Measurements from ENCODE around the gene ADCY1.

Gene ADCY1

DNA sequence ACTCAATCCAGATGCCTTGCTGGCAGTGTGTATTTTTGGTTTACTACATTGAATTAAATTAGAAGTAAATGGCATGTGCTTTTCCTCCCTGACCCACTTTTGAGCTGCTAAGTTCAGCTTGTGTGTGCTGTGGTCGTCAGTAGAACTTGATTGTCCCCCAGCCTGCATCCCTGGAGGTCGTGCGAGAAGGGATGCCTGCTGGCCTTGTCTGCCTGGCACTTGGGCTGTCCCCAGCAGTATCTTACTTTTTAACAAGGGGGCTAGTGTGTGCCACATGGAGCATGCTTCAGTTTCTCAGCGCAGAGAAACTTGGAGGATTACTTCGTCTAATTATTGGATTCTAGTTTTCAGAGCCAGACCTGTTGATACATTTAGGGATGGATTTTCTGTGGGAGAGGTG lies 80.2 kb downstream of the ADCY1 start:
- DNase-seq: no peak

DNA sequence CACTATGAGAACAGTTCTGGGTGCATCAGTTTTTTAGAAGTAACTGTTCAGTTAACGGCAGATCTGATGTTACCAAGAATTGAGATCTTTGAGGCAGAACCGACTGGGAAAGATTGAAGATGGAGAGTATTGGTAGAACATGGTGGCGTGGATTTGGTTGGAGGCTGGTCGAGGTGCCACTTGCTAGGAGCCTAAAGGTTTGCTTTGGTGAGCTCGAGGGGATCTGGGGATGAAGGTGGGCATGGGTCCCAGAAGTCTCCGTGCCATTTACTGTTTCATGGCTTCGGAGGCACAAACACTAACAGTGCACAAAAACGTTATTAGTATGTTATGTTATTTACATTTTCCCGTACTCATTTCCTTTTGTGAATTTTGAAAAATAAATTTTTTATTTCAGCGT lies 81.4 kb downstream of the ADCY1 start:
- DNase-seq: no peak

DNA sequence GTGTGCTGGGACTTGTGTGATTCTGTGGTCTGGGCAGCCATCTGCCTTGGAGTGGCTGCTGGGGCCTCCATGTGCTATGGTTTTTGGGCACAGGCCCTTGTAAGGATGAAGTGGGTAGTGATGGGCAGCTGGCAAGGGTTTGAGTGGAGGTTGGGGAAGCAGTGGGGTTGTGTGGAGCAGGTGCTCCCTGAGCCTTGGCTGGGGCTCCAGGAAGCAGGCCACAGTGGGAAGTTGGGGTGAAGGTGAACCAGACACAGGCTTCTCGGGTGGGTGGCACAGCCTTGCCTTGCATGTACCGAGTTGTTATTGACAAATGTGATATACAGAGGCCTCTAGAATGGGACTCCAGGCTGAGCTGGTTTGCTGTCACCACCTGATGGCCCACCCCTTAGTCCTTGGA lies 82.3 kb downstream of the ADCY1 start:
- DNase-seq: no peak

DNA sequence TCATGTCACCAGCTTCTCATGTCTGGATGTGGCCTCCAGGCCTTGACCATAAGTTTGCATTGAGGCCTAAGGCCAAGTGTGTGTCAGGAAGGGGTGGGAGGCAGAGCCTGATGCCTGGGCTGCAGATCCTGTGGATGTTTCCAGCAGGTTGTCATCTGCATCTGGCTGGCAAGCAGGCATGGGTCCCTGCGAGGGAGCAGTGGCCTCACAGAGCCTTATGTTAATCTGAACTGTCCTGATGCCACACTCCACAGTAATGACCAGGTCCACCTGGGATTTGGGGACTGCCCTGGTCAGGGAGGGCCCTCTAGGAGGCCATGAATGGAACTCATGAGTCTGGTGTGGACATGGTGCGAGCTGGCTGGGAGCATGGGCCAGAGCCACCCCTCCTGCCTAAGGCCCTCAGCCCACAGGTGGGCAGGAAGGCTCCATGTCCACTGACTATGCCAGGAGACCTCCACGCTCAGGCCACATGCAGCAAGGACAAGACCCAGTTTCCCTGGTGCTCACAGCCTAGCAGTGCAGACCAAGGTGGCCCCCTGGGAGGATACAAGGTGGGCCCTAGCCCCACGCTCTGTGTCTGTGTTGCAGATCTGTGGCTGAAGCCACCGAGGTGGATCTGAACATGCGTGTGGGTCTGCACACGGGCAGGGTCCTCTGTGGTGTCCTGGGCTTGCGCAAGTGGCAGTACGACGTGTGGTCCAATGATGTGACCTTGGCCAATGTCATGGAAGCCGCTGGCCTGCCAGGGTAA lies 83.1 kb downstream of the ADCY1 start:
- no peak for DNase-seq

DNA sequence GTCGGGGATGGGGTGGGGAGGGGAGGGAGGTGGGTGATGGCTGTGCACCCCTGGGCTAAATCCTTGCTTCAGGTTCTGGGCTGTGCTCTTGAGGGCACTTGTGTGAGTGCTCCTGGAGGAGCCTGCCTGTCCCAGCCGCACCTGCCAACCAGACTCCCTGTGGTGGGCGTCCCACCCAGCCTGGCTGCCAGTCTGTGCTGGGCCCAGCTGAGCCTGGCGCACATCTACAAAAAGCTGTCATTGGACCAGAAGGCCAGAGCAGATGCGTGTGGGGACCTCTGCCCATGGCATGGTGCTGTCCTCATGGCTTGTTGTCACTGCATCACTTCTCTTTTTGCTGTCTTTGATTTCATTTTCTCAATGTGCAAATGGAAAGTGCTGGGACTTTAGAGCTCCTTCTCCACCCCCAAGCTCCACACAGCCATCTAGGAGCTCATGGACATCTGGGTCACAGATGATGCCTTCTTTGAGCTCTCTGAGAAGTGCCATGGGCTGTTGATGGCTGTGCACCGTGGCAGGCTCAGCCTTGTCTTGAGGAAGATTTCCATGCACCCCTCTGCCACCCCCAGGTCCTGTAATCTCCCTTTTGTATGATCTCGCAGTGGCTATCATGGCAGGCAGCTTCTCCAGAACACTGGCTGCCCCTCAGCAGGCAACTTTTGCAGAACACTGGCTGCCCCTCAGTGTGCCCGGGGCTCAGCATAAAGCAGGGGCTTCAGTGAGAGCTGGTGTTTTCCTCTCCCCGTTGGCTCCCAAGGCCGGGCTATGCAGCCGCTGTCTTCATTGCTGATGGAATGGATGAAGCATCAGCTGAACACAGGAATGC lies 83.9 kb downstream of the ADCY1 start:
- no peak for DNase-seq

DNA sequence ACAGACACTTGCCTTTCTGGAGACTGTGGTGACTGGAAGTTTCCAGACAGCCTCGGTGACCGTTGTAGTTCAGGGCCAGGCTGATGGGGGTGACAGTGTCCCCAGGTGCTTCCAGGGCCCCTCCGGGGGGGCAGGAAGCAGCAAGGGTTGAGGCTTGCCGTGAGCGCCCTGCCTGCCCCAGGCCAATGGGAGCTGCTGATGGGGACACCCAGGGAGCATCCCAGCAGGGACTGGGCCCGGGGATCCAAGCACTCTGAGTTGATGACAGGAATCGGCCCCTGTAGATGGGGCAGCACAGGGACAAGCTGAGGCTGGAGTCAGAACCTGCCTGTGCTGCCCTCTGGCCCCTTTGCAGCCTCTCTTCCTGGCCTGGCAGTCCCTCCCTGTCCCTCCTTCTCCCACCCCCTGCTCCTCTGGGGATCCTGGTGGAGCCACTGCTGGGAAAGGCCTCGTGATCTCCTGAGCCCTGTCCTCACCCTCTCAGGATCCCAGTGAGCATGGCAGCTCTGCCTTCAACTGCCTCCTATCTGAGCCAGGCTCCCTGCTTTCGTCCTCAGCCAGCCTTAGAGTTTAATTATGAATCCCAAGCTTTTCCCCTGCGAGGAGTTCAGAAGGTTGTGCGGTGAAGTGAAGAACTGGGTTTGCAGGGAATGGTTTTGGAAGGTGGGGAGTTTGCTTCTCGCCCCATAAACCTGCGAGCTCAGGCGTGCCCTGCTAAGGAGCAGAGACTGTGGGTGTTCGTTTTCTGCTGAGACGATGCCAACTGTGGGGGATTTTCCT lies 84.7 kb downstream of the ADCY1 start:
- DNase-seq: no peak

DNA sequence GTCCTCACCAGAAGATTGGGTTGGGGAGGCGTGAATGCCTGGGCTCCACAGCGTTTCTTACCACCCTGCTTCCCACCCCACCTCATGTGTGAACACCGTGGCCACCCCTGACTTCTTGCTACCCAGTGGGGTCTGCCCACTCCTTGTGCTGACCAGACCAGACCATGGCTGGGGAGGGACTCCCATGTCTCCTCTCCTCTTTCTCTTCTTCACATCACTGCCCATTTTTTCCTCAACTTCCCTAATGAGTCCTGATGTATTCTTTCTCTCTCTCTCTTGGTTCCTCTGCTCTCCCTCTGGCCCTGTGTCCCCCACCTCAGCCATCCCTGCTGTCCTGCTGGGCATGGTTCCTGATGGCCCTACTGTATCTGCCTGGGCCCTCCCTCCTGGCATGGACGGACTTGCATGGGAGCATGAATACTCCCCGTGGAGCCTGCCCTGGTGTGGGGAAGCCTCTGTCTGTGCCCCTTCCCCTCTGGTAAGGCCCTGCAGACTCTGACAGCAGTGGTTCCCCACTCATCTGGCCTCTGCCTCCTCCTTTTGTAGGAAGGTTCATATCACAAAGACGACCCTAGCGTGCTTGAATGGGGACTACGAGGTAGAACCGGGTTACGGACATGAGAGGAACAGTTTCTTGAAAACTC lies 85.5 kb downstream of the ADCY1 start:
- no peak for DNase-seq

DNA sequence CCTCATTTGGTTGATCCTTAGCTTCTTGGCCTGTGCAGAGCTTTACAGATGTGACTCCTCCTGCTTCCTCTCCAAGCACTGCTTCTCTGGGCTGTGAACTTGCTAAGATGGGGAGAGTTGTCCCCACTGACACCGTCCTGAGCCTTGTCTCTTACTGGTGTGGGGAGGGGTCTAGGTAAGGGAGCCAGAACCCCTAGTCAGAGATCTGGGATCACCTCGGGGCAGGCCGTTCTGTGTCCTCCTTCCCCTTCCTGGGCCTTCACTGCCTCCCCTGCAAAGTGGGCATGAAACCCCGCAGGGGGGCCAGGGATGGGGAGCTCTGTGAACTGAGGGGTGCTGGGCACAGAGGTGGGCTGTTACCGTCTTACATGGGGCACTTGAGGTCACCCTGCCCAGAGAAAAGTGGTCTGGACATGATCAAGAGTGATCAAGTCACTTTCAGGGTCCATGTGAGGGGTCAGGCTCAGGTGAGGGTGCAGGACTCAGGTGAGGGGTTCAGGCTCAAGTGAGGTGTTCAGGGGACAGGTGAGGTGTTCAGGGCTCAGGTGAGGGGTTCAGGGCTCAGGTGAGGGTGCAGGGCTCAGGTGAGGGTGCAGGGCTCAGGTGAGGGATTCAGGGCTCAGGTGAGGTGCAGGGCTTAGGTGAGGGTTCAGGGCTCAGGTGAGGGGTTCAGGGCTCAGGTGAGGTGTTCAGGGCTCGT lies 86.2 kb downstream of the ADCY1 start:
- no peak for DNase-seq

DNA sequence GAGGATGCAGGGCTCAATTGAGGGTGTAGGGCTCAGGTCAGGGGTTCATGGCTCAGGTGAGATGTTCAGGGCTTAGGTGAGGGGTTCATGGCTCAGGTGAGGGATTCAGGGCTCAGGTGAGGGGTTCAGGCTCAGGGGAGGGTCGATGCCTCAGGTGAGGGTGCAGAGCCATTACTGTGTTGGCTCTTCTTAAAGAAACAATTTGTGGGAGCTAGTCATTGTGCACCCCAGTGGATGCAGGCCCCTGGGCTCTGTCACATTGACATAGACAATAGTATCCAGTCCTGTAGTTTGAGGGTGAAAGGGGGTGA lies 86.7 kb downstream of the ADCY1 start:
- DNase-seq: no peak

DNA sequence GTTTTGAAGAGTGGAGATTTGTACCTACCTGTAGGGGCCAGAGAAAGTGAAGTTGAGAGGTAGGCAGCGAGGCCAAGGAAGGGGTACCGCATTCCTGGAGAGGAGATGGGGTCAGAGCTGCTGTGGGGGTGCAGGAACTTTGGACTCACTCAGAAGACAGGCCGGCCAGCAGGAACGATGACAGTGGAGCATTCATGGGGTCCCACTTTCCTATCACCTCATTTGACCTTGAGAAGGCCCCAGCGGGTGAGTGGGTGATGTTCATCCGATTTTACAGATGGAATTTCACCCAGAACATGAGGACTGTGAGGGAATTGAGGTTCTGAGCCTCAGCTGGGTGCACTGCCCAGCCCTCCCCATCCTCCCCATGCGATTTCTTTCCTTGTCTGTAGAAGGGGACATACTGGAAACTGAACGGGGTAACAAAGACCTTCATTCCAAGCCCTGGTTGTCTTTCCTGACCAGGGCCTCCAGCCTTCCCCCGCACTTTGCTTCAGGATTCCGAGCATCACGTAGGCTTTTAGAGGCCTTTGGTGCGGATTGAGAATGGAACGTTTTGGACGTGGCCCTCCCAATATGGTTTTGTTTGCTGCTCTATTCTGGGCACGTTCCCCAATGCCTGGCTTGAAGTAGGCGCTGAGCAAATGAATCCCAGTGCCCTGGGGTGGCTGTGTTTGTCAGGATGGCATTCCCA lies 87.3 kb downstream of the ADCY1 start:
- no peak for DNase-seq

DNA sequence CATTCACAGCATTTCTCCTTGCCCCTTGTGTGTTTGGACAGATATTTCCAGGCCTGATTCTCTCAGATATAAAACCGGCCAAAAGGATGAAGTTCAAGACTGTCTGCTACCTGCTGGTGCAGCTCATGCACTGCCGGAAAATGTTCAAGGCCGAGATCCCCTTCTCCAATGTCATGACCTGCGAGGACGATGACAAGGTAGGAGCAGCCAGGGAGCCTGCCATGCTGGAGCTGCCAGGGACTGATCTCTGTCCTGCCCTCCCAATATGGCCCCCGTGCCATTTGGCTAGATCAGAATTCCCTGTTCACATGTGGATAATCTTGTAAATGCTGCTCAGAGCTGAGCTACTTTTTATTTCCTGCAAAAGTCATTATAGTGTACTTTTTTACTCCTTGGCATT lies 87.8 kb downstream of the ADCY1 start:
- DNase-seq: no peak

DNA sequence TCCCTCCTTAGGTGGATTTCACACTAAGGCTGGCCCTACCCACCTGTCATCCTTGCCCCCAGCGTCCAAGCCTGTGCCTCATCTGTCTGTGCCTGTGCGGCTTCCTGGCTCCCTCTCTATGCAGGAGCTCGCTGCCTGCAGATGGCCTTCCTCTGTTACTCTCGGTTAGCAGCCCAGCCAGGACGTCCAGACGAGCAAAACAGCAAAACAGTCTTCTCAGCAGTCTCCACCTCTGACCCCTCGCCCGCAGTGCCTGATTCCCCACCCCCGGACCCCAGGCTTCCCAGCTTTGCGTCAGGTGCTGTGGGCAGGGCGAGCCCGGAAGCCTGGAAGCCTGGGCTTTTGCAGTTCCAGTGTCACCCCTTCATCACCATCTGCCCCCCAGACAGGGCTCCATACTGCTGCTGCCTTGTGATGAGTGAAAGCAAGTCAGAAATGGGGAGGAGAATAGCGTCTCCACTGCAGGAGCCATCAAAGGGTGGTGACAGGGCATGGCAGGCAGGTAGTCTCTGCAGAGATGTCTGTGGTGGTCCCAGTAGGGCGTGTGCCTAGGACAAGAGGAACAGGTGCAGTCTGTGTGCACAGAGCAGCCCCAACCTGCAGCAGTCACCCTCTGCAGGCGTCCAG lies 88.5 kb downstream of the ADCY1 start:
- DNase-seq: no peak

DNA sequence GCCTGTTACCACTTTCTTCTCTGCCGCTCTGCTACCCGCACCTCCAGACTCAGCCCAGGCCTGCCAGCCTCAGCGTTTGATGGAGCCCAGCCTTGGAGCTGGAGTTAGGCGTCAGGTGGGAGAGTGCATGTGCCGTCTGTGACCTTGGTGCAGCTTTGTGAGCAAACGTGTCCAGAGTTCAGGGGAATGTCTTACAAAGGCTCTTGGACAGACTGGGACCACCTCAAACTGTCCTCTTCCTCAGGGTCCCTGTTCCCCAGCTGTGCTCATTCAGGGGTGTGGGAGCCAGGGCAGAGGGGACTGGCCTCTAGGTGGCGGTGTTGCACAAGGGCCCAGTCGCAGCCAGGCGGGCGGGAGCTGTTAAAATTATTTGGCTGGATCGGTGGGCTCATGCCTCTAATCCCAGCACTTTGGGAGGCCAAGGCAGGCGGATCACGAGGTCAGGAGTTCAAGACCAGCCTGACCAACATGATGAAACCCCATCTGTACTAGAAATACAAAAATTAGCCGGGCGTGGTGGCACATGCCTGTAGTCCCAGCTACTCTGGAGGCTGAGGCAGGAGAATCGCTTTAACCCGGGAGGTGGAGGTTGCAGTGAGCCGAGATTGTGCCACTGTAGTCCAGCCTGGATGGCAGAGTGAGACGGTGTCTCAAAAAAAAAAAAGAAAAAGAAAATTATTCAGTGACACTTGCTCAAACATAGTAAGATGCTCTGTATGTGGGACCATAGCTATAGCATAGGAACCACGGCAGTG lies 89.2 kb downstream of the ADCY1 start:
- no peak for DNase-seq

DNA sequence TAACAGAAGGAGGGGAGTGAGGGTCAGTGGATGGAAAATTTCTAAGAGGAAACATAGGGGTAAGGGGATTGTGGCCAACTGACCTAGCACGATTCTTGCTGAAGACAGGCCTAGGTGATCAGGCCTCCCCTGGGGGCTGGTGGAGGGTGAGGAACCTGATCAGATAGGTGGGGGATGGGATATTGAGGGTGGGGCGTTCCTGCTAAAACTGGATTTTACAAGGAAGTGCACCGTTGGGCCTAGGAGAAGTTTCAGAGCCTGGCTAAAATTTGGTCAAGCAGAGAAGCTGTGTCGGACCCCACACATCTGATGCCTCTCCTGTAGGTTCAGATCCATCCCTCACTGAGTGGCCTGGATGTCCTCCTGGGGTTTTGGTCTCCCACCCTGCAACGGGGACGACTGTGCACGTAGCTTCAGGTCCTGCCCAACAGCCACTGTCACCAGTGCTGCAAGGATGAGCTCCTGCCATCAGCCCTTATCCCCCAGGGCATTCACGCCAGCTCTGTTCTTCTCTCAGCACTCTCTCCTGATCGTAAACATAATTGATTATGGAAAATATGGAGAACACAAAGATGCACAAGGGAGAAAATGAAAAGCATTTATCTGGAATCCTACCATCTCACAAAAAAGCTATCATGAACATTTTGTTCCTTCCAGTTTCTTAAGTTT lies 89.9 kb downstream of the ADCY1 start:
- no peak for DNase-seq

DNA sequence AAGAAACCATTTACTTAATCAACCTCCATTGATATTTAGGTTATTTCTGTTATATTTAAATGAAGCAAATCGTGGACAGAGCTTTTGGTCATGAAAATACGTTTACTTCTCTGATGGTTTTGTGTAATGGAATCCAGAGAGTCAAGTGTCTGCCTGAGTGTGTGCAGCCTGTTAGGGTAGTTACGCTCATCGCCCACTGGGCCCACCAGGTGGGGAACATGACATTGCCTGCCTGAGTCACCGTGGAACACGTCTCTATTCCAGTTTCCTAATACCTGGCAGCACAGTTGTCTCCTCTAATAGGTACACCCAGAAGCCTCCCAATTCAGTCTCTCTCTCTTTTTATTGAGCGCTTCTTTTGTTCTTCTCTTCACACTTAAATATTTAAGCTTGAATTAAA lies 91.0 kb downstream of the ADCY1 start:
- no peak for DNase-seq

DNA sequence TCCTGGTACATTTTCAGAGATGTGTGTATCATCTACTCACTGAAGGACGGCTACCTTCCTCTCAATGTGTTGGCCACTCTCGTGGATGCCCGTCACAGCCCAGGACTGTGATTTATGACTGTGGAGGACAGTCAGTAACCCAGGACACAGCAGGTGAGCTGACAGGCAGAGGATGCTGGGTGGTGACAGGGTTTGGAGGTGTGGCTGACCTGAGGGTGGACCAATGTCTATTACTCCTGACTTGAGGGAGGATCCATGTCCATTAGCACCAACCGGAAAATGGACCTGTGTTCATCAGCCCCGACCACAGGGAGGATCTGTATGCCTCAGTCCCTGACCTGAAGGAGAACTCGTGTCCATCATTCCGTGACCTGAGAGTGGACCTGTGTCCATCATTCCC lies 96.1 kb downstream of the ADCY1 start:
- no peak for DNase-seq

DNA sequence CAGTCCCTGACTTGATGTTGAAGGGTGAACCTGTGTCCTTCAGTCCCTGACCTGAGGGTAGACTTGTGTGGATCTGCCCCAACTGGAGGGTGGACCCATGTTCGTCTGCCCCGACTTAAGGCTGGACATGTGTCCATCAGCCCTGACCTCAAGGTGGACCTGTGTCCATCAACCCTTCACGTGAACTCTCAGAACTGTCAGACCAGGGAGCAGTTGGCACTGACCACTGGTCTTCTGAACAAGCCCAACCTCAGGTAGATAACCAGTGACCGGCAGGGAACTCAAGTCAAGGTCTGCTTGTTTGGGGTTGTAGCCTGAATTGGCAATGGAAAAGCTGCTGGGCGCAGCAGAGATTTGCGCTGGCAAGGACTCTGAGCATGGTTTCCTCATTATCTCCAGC lies 96.5 kb downstream of the ADCY1 start:
- DNase-seq: no peak

DNA sequence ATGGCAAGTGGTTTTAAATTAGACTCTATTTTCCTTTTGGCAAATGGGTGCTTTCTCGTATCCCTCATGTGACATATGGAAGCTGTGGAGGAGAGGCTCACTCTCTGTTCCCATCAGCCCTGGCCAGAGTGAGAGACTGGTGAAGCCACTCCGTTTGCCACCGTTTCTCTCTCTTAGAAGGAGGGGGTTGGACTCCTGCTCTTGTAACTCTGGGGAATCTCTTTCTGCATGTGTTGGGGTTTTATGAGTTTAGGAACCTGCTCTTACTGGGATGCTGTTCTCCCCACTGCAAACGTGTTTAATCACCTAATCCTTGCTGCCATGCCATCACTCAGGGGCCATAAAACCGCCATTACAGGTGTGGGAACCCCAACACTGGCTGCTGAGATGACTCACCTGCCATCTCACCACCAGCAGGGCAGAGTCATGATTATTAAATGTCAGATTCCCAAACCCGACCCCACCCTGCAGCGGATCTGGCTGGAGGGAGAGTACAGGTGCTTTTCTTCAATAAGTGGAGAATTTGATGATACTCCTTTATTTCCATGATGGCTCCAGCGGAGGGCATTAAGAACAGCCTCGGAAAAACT lies 103.2 kb downstream of the ADCY1 start:
- no peak for DNase-seq

DNA sequence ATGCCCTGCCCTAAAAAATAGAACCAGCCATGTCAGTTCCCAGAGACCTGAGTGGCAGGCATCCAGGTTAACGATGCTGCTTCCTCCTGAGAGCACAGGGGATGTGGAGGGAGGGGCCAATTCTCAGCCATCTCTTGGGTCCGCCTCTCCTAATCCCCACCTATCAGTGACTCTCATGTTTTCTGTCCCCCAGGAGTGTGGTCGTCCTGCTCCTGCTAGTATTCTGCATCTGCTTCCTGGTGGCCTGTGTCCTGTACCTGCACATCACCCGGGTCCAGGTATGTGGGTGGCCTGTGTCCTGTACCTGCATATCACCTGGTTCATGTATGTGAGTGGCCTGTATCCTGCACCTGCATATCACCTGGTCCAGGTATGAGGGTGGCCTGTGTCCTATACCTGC lies 105.3 kb downstream of the ADCY1 start:
- DNase-seq: no peak

DNA sequence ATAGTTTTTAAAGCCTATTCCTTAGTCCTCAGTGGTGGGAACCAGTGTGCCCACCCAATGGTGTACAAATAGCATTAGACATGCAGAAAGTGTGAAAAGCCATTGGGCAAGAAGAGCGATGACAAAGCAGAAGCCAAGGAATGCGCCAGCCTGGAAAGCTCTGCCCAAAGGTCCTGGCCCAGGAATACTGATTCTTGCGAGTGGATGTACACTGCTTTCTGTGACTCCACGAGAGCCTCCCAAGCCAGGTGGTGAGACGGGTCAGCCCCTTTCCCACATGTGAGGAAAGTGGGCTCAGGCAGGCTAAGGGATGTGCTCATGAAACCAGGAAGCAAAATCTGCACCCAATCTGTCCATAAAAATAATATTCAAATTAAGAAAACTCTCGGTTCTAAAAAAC lies 106.6 kb downstream of the ADCY1 start:
- no peak for DNase-seq
